ENCODE measurements around the gene NELL2. TPM values are rescaled to one million over a fixed set of nuclear protein-coding genes. Genes with fewer than 3 reads are reported as not detected.

The NELL2 gene
- total RNA-seq, 4 donors from 2014 or later = 1.1 to 22.9 (median 15.6) TPM

DNA sequence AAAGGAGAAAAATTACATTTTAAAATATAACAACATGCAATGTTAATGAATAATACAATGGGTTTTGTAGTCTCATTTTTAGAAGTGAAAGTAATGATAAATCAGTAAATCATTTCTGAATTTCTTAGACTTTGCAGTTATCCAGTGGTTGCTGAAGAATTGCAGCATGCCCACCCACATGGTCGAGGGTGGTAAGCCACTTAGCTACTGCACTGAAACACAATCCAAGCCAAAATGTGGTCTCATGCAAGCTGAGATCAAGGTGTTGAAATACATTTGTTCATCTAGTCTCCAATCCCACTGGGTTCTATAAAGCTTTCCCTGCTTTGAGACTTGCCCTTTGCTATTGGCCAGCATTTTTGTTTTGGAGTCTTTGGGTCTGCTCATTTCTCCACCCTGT, 247.9 kb downstream of the NELL2 start:
- no peak for ATAC-seq (ENCODE audit: low FRiP score)
- no peak for DNase-seq (ENCODE audit: low spot score)
- TF ChIP-seq, protein P1, sequence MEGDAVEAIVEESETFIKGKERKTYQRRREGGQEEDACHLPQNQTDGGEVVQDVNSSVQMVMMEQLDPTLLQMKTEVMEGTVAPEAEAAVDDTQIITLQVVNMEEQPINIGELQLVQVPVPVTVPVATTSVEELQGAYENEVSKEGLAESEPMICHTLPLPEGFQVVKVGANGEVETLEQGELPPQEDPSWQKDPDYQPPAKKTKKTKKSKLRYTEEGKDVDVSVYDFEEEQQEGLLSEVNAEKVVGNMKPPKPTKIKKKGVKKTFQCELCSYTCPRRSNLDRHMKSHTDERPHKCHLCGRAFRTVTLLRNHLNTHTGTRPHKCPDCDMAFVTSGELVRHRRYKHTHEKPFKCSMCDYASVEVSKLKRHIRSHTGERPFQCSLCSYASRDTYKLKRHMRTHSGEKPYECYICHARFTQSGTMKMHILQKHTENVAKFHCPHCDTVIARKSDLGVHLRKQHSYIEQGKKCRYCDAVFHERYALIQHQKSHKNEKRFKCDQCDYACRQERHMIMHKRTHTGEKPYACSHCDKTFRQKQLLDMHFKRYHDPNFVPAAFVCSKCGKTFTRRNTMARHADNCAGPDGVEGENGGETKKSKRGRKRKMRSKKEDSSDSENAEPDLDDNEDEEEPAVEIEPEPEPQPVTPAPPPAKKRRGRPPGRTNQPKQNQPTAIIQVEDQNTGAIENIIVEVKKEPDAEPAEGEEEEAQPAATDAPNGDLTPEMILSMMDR (IDR thresholded peaks at IDR 0.05) = no peak

DNA sequence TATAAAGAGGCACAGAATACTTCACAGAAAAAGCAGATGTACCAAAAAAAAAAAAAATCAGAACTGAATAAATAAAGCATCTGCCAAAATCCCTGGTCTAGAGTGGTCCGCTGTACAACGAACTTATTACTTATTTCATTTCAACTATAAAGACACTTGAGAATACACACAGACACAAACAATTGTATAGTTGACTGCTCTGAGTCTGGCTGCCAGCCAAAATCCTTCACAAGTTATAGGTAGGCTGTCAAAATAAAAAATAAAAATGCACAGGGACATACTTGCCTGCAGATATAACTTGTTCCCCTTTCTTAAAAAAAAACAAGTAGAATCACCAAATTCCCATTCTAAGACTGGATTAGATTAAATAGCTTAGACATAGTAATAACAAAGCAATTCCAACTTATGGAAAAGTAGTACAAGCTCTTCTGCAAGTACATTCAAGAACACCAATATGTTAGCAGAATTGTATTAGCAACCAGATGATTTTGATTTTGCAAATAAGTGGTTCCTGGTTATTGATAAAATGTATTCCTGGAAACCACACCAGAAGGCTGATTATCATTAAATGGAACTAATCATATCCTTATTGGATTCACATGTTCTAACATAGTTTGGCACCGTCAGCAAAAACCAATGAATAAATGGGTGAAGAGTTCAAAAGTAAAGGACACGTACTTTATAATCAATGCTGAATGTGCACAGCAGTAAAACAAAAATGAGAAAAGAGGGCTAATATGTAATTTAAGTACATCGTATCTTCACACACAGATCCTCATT, 248.5 kb downstream of the NELL2 start:
- TF ChIP-seq, protein P1 (IDR thresholded peaks at IDR 0.05) = no peak
- ATAC-seq (ENCODE audit: low FRiP score) (no peak), DNase-seq (ENCODE audit: low spot score) (no peak)

DNA sequence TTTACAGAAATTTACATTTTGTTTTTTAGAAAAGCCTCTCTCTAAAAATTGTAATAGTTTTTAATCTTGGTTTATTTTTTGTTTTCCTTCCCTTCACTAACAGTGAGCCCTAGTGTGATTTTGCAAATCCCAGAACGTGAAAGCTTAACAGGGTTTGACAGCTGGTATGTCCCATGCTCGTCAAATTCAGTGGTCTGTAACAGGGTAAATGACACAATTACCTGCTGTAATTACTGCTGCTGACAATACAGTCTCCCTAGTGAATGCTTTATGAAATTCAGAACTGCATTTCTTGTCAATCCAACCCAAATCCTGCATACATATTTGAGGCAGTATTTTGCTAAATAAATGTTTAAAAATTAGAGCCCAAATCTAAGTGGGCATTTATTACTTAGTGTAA, 249.2 kb downstream of the NELL2 start:
- DNase-seq (ENCODE audit: low spot score) (no peak), ATAC-seq (ENCODE audit: low FRiP score) (no peak)
- TF ChIP-seq, protein P1 (IDR thresholded peaks at IDR 0.05) = no peak

DNA sequence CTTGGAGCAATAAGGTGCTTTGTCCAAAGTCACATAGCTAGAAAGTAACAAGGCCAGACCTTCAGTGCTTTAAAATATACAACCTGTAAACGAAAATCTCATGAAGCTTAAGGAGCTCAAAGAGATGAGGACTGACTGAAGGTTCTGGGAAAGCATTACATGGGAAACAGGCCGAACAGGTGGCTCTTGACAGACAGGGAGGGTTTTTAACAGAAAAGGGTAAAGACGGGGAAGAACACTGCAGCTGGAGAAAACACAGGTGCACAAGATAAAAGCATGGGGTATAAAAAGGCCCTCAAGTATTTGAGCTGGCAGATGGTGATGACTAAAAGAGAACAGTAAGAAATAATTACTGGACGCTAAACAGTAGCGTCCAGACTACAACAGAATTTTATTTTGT, 257.2 kb downstream of the NELL2 start:
- TF ChIP-seq, protein P1 (IDR thresholded peaks at IDR 0.05) = no peak
- DNase-seq (ENCODE audit: low spot score) (no peak), ATAC-seq (ENCODE audit: low FRiP score) (no peak)

DNA sequence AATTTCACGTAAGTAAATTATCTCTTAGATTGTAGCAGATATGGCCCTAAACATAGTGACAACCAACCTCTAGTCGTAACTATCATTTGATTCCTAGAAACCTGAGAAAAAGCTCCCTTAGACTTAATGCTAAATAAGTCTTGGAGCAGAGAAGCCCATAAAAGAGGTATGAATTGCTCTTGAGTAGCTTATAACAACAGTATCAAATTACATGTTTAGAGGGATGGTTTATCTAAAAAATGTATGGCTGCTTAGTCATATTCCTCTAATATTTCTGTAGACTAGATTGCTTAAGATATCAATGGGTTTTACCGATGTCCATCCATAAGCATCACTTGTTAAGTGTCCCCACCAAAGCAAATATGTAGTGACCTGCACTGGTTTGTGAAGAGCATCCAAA, 259.7 kb downstream of the NELL2 start:
- ATAC-seq (ENCODE audit: low FRiP score) (no peak), DNase-seq (ENCODE audit: low spot score) (no peak)
- TF ChIP-seq, protein P1 (IDR thresholded peaks at IDR 0.05) = no peak

DNA sequence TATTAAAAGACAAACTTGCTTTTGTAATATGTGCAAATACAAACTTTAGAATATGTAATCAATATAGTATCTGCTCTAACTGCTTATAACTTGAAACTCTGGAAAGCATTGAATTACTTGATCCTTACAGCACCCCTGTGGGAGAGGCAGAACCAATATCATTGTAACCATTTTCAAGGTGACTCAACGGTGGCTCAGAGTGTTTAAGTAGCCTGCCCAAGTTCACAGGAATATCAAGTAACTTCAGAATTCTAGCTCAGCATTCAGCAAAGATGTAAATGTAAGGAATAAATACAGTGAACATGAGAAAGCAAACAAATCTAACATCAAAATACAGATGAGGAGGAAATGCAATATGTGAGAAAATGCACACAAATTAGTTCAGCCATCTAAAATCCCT, 264.6 kb downstream of the NELL2 start:
- no peak for ATAC-seq (ENCODE audit: low FRiP score)
- no peak for DNase-seq (ENCODE audit: low spot score)
- TF ChIP-seq, protein P1 (IDR thresholded peaks at IDR 0.05) = no peak

DNA sequence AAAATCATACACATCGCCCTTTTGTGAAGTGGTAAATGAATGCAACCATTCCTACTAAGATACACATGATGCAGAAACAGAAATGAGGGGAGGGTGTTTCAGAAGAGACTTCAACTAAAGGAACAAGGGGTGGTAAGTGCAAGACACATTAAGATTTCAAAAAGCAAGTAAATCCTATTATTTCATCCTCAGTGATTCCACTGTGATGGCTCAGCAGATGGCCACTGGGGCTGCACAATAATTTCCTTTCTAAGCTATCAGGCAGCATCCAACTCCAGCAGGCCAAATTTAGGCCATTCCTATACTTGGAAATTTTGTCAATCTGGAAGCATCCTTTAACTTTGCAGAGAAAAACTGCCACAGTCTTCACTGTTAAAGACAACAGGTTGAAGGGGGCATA, 272.4 kb downstream of the NELL2 start:
- ATAC-seq (ENCODE audit: low FRiP score) (no peak), DNase-seq (ENCODE audit: low spot score) (no peak)
- TF ChIP-seq, protein P1 (IDR thresholded peaks at IDR 0.05) = no peak

All from omental fat pad (tissue), 4 donors.